Mesothelial cell of epicardium (in vitro differentiated cells): ENCODE results near the gene TAT. TPM values are rescaled to one million over a fixed set of nuclear protein-coding genes. Genes with fewer than 3 reads are reported as not detected.

Experiments used
- DNase-seq, 2 experiments: peaks; one replicate each; pipeline ENCODE4 v3.0.0; 2021; ENCODE audit warnings: low spot score in 2 of 2; ENCODE audit not compliant: unreplicated experiment in 2 of 2
- H3K27ac Mint-ChIP-seq: 2 replicates; pipeline ENCODE4 v1.8.0; 2021; ENCODE audit warnings: mixed read lengths
- H3K27me3 Mint-ChIP-seq: 2 replicates; pipeline ENCODE4 v1.8.0; 2021; ENCODE audit warnings: low read depth, mixed read lengths
- H3K36me3 Mint-ChIP-seq: 2 replicates; pipeline ENCODE4 v1.8.0; 2021; ENCODE audit warnings: mixed read lengths
- H3K4me1 Mint-ChIP-seq: 2 replicates; pipeline ENCODE4 v1.8.0; 2021; ENCODE audit warnings: mixed read lengths
- H3K4me3 Mint-ChIP-seq: 2 replicates; pipeline ENCODE4 v1.8.0; 2021; ENCODE audit warnings: mild to moderate bottlenecking, moderate library complexity, mixed read lengths
- H3K9me3 Mint-ChIP-seq: 2 replicates; pipeline ENCODE4 v1.8.0; 2021; ENCODE audit warnings: mixed read lengths
- total RNA-seq: library from RNA; stranded (reverse); gene quantifications from 3 replicates; pipeline ENCODE4 v1.2.1, GENCODE V29; 2021
- TF ChIP-seq, protein P1 (sequence below): fragments of 200-600 bp; sonication (generic); IDR thresholded peaks from one replicate; pipeline ENCODE4 v1.5.0; 2021; ENCODE audit warnings: antibody characterized with exemption; ENCODE audit not compliant: unreplicated experiment

TAT gene
- total RNA-seq = 0.07 TPM in 1 of 3 replicates, not detected in the others

DNA sequence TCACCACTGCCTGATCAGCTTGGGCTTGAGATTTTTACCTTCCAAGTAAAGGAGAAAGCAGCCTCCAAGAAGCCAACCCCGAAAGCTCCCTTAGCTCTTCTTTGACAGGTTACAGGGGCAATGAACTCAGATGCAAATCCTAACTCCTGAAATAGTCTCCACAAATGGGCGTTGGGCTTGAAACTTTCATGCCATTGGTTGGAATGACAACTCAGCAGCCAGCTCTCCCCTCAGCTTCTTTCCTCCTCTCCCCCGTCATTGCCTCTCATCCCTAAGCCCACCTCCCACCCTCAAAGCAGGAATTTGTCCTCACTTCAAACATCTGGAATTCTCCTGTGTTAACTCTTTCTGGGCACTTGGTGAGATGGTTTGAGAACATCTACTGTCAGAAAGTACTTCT, at the start of gene TAT:
Gene TAT (minus strand): TSS at position 122 of the 400 bp plus-strand sequence. CDS start 677 bp downstream, outside the sequence.
- Mint-ChIP-seq H3K27me3 (peaks cover 41% of the 10 kb centered on the region), H3K27ac (no peak within 1 kb of the TSS), H3K36me3 (no peaks in the 10 kb centered on the region), H3K4me1 (no peaks in the 10 kb centered on the region), H3K4me3 (no peak within 1 kb of the TSS), H3K9me3 (no peaks in the 10 kb centered on the region)
- DNase-seq = no peak
- TF ChIP-seq, protein P1, sequence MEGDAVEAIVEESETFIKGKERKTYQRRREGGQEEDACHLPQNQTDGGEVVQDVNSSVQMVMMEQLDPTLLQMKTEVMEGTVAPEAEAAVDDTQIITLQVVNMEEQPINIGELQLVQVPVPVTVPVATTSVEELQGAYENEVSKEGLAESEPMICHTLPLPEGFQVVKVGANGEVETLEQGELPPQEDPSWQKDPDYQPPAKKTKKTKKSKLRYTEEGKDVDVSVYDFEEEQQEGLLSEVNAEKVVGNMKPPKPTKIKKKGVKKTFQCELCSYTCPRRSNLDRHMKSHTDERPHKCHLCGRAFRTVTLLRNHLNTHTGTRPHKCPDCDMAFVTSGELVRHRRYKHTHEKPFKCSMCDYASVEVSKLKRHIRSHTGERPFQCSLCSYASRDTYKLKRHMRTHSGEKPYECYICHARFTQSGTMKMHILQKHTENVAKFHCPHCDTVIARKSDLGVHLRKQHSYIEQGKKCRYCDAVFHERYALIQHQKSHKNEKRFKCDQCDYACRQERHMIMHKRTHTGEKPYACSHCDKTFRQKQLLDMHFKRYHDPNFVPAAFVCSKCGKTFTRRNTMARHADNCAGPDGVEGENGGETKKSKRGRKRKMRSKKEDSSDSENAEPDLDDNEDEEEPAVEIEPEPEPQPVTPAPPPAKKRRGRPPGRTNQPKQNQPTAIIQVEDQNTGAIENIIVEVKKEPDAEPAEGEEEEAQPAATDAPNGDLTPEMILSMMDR = no peak

DNA sequence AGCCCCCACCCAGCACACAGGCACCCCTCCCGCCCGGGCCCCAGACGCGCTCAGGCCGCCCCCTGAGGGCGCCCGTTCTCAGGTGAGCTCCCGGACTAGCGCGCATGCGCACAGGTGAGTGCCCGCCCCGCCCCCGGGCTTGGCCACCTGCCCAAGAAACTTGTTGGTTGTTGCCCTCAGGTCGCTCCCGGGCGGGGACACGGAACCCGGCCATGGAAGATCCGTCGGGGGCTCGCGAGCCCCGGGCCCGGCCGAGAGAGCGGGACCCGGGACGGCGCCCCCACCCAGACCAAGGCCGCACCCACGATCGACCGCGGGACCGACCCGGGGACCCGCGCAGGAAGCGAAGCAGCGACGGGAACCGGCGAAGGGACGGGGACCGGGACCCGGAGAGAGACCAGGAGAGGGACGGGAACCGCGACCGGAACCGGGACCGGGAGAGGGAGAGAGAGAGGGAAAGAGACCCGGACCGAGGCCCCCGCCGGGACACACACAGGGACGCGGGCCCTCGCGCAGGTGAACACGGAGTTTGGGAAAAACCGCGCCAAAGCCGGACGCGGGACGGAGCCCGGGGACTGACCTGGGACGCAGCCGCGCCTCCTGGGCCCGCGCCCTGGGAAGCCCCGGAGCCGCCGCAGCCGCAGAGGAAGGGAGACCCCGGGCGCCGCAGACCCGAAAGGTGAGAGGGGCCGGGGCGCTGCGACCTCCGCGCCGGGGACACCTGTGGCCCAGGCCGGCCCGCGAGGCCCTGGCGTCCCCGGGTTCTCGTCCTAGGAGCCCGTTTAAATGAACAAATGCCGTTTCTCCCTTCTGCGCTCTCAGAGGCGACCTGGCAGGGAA, 49.3 kb upstream of the TAT start, which contains the start of gene MARVELD3:
Gene MARVELD3 (plus strand): TSS at position 167 of the 840 bp plus-strand sequence. CDS start 46 bp downstream, at position 213.
- peaks cover 1% of the 10 kb centered on the region for H3K36me3 Mint-ChIP-seq
- H3K27me3 Mint-ChIP-seq = peaks cover 18% of the 10 kb centered on the region
- peaks cover 20% of the 10 kb centered on the region for H3K4me1 Mint-ChIP-seq
- DNase-seq = peak; percentile 74 to 88
- H3K27ac Mint-ChIP-seq = no peak within 1 kb of the TSS
- H3K4me3 Mint-ChIP-seq = peak within 1 kb of the TSS; percentile 81
- TF ChIP-seq, protein P1 = no peak
- H3K9me3 Mint-ChIP-seq = no peaks in the 10 kb centered on the region

DNA sequence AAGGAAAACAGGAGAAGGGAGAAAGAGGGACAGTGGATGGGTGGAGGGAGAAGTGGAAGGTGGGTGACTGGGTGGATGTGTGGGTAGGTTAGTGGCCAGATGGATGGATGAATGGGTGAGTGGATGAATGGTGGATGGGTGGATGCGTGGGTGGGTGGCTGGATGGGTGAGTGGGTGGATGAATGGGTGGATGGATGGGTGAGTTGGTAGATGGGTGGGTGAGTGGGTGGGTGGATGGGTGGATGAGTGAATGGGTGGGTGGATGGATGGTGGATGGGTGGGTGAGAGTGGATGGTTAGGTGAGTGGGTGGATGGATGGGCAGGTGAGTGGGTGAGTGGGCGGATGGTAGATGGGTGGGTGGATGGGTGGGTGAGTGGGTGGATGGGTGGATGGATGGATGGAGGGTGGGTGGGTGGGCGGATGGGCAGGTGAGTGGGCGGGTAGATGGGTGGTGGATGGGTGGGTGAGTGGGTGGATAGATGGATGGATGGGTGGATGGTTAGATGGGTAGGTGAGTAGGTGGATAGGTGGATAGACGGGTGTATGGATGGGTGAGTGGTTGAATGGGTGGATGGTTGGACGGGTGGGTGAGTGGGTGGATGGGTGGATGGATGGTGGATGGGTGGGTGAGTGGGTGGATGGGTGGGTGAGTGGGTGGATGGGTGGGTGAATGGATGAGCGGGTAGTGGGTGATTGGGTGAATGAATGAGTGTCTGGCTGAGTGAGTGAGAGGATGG, 48.4 kb upstream of the TAT start:
- peaks cover 15% of the 10 kb centered on the region for H3K4me1 Mint-ChIP-seq
- H3K4me3 Mint-ChIP-seq = peak overlapping the region; percentile 71
- no peaks in the 10 kb centered on the region for H3K9me3 Mint-ChIP-seq
- H3K36me3 Mint-ChIP-seq = no peaks in the 10 kb centered on the region
- DNase-seq = no peak
- TF ChIP-seq, protein P1 = no peak
- H3K27ac Mint-ChIP-seq = no peak overlapping the region
- peaks cover 25% of the 10 kb centered on the region for H3K27me3 Mint-ChIP-seq

DNA sequence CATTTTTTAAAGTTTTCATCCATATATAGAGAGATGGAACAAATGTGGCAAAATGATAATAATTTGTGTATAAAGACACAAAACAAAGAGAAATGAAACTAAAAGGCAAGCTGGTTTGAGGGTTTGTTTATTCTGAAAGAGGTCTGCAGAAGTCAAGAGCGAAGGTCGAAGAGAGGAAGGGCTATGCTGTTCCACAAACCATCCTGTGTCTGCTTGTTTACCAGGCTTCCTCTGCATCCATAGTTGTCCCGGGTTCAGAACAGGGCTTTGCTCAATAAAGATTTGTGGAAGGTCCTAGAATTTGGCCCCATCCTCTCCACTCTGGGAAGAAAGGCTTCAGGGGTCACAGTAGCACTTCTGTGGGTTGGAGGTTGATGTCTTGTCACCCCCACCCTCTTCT, 46.7 kb upstream of the TAT start:
- peaks cover 3% of the 10 kb centered on the region for H3K4me1 Mint-ChIP-seq

DNA sequence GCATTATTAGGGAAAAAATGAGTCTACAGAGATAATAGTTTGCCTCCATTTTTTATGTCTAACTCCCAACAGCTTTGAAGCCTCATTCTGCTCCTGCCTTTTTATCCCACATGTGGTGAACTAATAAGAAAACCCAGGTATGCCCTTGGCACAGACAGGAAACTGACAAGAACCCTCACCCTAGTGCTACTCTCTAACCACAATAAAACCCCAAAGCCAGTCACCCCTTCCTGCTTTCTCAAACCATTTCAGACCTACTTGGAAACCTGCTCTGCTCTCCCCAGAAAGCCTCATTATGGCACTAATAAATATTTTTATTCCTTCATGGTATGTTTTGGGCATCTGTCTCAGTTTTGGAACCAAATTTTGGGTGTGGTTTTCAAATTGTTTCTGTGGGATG, 45.2 kb upstream of the TAT start:
- no peak overlapping the region for H3K27ac Mint-ChIP-seq
- peaks cover 3% of the 10 kb centered on the region for H3K9me3 Mint-ChIP-seq
- no peak overlapping the region for H3K4me3 Mint-ChIP-seq
- H3K4me1 Mint-ChIP-seq = no peaks in the 10 kb centered on the region
- no peak for DNase-seq
- H3K36me3 Mint-ChIP-seq = no peaks in the 10 kb centered on the region
- TF ChIP-seq, protein P1 = no peak
- peaks cover 17% of the 10 kb centered on the region for H3K27me3 Mint-ChIP-seq

More for the DNA sequence above, 46.7 kb upstream of the TAT start:
- no peaks in the 10 kb centered on the region for H3K36me3 Mint-ChIP-seq
- TF ChIP-seq, protein P1 = no peak
- no peak overlapping the region for H3K4me3 Mint-ChIP-seq
- H3K9me3 Mint-ChIP-seq = peaks cover 3% of the 10 kb centered on the region
- no peak overlapping the region for H3K27ac Mint-ChIP-seq
- peaks cover 25% of the 10 kb centered on the region for H3K27me3 Mint-ChIP-seq
- DNase-seq = no peak
